Prostate gland (tissue), 2 donors: Measurements from ENCODE around the gene UNC13B. TPM values are rescaled to one million over a fixed set of nuclear protein-coding genes. Genes with fewer than 3 reads are reported as not detected.
A peak's percentile ranks its signal among the peaks of the same experiment; 100 is the strongest.

ENCODE experiments used
- DNase-seq: peaks from one replicate; pipeline ENCODE4 v3.0.0-alpha.2; 2019; ENCODE audit warnings: low spot score
- H3K27ac ChIP-seq, 2 donors: fragments of 200-600 bp; sonication (generic); 2 replicates each; pipeline ENCODE4 v1.5.1; 2017 to 2019
- H3K27me3 ChIP-seq: fragments of 200-600 bp; sonication (generic); replicated peaks from 2 replicates; pipeline ENCODE4 v1.5.1; 2019; ENCODE audit not compliant: insufficient read depth
- H3K36me3 ChIP-seq, 2 donors: fragments of 200-600 bp; sonication (generic); 1 replicate in 1 of 2; 2 replicates in 1 of 2; pipeline versions ENCODE4 v1.5.1 to v1.8.1; 2017 to 2019
- H3K4me1 ChIP-seq: fragments of 200-600 bp; sonication (generic); replicated peaks from 2 replicates; pipeline ENCODE4 v1.5.1; 2019
- H3K4me3 ChIP-seq, 2 donors: fragments of 200-600 bp; sonication (generic); 2 replicates each; pipeline ENCODE4 v1.5.1; 2017 to 2019
- H3K9me3 ChIP-seq: fragments of 200-600 bp; sonication (generic); 2 replicates; pipeline ENCODE4 v1.5.1; 2017
- POLR2A ChIP-seq: fragments of 450-650 bp; IDR thresholded peaks from one replicate; pipeline ENCODE4 v1.6.1; 2016; ENCODE audit warnings: antibody characterized with exemption, mild to moderate bottlenecking
- POLR2AphosphoS5 ChIP-seq: sonication (generic); formaldehyde crosslinking; IDR thresholded peaks from one replicate; pipeline ENCODE4 v1.6.1; 2017; ENCODE audit warnings: antibody characterized with exemption
- WGBS: methylation state at CpG from one replicate; pipeline ENCODE4 v1.1.5; 2018; 5-methylcytosine and 5-hydroxymethylcytosine counted together
- intact Hi-C: fragments of 100-400 bp; cut with DNase I; formaldehyde crosslinking; loops from one replicate; pipeline ENCODE4 v1.14.2; 2022
- total RNA-seq, 2 donors: library from RNA; depleted of rRNA; stranded (reverse); fragments of >200 nt; gene quantifications; one replicate each; pipeline ENCODE4 v1.1.0, GENCODE V29; 2016
- TF ChIP-seq, protein P1 (sequence below), 4 experiments: fragments of 200-600 bp in 2 of 4; fragments of 450-650 bp in 2 of 4; sonication (generic) in 2 of 4; IDR thresholded peaks; 1 replicate in 3 of 4; 2 replicates in 1 of 4; pipeline ENCODE4 v1.5.1; 2016 to 2019; ENCODE audit warnings: antibody characterized with exemption in 4 of 4, mild to moderate bottlenecking in 2 of 4, moderate library complexity in 2 of 4

UNC13B gene
- total RNA-seq, 2 donors from 2014 or later: 63.8 to 140 TPM

GRCh38 chr9:35338561-35339274 is 176.9 kb downstream of the UNC13B start:
- DNase-seq: peak; percentile 76
- Histone ChIP-seq H3K4me3 (no peak overlapping the region), H3K9me3 (no peaks in the 10 kb centered on the region), H3K4me1 (no peaks in the 10 kb centered on the region), H3K27ac (peak overlapping the region; percentile 33 to 41), H3K36me3 (no peaks in the 10 kb centered on the region), H3K27me3 (no peaks in the 10 kb centered on the region)
- intact Hi-C loops: loop anchor here (10.0 kb wide), 1 partner anchor 64 kb away; no protein-coding TSS in a partner anchor
- 66% methylated on average over 6 of the region's 6 CpGs for WGBS
- TF ChIP-seq POLR2A (no peak), POLR2AphosphoS5 (peak; percentile 79)
- TF ChIP-seq, protein P1, sequence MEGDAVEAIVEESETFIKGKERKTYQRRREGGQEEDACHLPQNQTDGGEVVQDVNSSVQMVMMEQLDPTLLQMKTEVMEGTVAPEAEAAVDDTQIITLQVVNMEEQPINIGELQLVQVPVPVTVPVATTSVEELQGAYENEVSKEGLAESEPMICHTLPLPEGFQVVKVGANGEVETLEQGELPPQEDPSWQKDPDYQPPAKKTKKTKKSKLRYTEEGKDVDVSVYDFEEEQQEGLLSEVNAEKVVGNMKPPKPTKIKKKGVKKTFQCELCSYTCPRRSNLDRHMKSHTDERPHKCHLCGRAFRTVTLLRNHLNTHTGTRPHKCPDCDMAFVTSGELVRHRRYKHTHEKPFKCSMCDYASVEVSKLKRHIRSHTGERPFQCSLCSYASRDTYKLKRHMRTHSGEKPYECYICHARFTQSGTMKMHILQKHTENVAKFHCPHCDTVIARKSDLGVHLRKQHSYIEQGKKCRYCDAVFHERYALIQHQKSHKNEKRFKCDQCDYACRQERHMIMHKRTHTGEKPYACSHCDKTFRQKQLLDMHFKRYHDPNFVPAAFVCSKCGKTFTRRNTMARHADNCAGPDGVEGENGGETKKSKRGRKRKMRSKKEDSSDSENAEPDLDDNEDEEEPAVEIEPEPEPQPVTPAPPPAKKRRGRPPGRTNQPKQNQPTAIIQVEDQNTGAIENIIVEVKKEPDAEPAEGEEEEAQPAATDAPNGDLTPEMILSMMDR (IDR thresholded peaks at IDR 0.05): no peak

DNA sequence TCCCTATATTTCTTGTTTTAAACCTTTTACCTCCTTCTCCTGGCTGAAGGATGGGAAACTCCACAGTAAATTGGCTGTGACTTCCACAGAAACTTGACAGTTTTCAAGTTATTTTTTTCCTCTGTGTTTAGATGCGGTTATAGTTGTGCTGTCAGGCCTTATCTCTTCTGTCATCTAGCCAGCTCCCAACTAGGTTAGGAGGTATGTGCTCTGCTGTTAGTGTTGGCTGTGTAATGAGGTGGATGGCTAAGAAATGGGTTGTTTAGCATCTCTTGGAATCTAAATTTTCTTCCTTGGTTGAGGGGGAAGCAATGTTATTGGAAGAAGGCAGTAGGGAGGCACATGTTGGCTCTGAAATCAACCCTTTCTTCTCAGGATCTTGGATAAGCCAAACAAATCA is 178.2 kb downstream of the UNC13B start:
- H3K4me1 ChIP-seq: no peaks in the 10 kb centered on the region
- 18% methylated on average over 1 of the region's 1 CpG for WGBS
- no peak for TF ChIP-seq POLR2AphosphoS5
- TF ChIP-seq POLR2A: no peak
- TF ChIP-seq, protein P1 (IDR thresholded peaks at IDR 0.05): no peak
- no peak for DNase-seq
- no peaks in the 10 kb centered on the region for H3K36me3 ChIP-seq
- H3K9me3 ChIP-seq: no peaks in the 10 kb centered on the region
- H3K27me3 ChIP-seq: no peaks in the 10 kb centered on the region
- H3K27ac ChIP-seq: no peak overlapping the region
- intact Hi-C loops: no loop called here
- H3K4me3 ChIP-seq: no peak overlapping the region

DNA sequence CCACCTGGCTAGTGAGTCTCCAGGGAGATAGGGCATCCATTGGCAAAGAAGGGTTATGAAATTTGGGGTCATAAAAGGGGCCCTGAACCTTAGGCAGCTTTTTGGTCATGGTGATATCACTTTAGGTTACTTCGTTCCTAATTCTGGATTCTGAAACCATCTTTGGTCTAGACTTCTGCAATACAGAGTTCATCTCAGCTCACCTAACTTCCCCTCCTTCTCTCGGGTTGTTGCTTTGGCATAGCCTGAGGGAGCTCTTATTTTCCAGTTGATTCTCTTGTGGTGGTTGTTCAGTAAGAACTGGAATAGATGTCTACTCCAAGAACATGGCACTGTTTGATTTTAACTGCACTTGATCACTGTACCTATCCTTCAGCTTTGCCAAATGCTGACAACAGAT is 179.2 kb downstream of the UNC13B start:
- no peak for TF ChIP-seq POLR2A
- Histone ChIP-seq H3K36me3 (no peaks in the 10 kb centered on the region), H3K9me3 (no peaks in the 10 kb centered on the region), H3K27me3 (no peaks in the 10 kb centered on the region), H3K4me1 (no peaks in the 10 kb centered on the region), H3K4me3 (no peak overlapping the region), H3K27ac (no peak overlapping the region)
- no peak for DNase-seq
- intact Hi-C loops: no loop called here
- WGBS: 79% methylated on average over 2 of the region's 2 CpGs

DNA sequence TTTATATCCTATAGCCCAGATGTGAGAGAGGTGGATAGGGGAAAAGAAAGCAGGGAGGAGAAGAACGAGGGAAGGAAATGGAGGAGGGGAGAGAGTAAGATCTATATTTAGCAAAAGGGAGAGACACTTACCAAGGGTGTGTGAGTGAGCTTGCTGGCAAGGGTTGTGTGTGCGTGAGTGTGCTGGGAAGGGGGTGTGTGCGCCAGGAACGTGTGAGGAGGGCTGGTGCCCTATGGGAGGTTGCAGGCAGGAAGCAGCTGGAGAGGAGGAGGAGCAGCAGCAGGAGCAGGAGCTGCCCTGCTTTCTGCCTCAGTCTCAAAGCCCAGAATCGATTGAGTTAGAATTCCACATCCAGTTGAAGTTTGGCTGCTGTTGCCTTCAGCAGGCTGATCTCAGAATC is 179.8 kb downstream of the UNC13B start:
- no peak overlapping the region for H3K27ac ChIP-seq
- H3K36me3 ChIP-seq: no peaks in the 10 kb centered on the region
- H3K4me3 ChIP-seq: no peak overlapping the region
- no peaks in the 10 kb centered on the region for H3K4me1 ChIP-seq
- TF ChIP-seq POLR2A (no peak), POLR2AphosphoS5 (no peak)
- no peak for DNase-seq
- intact Hi-C loops: no loop called here
- H3K27me3 ChIP-seq: no peaks in the 10 kb centered on the region
- no peaks in the 10 kb centered on the region for H3K9me3 ChIP-seq
- 17% methylated on average over 5 of the region's 5 CpGs for WGBS

GRCh38 chr9:35342221-35342958 is 180.6 kb downstream of the UNC13B start:
- H3K27me3 ChIP-seq: no peaks in the 10 kb centered on the region
- DNase-seq: no peak
- 78% methylated on average over 4 of the region's 4 CpGs for WGBS
- intact Hi-C loops: no loop called here
- no peak overlapping the region for H3K4me3 ChIP-seq
- H3K4me1 ChIP-seq: no peaks in the 10 kb centered on the region
- TF ChIP-seq POLR2AphosphoS5: no peak
- no peak for TF ChIP-seq POLR2A
- TF ChIP-seq, protein P1 (IDR thresholded peaks at IDR 0.05): no peak
- no peak overlapping the region for H3K27ac ChIP-seq
- no peaks in the 10 kb centered on the region for H3K36me3 ChIP-seq
- H3K9me3 ChIP-seq: no peaks in the 10 kb centered on the region
